B cell (primary cell): Measurements from ENCODE around the gene STX11.

Experiments
- EZH2 ChIP-seq: IDR thresholded peaks from 2 replicates; pipeline ENCODE4 v1.6.1; 2012; ENCODE audit warnings: borderline replicate concordance, low read depth, mild to moderate bottlenecking, moderate library complexity, low read length; ENCODE audit not compliant: insufficient read depth, poor library complexity, severe bottlenecking
- TF ChIP-seq, protein P1 (sequence below): fragments of 200-600 bp; IDR thresholded peaks from one replicate; pipeline ENCODE4 v1.8.0; 2022; ENCODE audit warnings: antibody characterized with exemption, mild to moderate bottlenecking

DNA sequence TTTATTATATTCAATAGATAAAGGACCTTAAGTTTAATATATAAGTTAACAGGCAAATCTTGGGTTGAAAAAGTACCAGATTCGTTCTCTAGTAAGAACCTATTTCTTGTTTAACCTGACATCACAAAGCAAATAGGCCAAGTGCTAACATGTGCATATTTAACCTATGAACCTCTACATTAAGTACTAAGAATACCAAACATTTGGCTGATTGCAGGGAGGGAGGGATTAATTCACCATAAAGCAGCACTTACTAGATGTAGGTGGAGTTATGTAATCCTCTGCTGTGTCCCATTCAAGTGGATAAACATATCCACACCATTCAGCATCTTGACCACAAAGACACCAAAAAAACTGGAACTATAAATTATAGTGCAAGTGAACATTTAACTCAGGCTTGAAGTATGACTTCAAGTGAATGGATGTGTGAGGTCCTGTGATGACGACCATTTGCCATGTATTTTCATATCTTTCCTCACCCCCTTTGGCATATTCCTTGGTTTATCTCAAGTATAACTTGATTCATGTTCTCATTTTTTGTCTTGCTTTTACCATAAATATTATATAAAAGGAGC lies 10.2 kb downstream of the STX11 start:
- TF ChIP-seq, protein P1, sequence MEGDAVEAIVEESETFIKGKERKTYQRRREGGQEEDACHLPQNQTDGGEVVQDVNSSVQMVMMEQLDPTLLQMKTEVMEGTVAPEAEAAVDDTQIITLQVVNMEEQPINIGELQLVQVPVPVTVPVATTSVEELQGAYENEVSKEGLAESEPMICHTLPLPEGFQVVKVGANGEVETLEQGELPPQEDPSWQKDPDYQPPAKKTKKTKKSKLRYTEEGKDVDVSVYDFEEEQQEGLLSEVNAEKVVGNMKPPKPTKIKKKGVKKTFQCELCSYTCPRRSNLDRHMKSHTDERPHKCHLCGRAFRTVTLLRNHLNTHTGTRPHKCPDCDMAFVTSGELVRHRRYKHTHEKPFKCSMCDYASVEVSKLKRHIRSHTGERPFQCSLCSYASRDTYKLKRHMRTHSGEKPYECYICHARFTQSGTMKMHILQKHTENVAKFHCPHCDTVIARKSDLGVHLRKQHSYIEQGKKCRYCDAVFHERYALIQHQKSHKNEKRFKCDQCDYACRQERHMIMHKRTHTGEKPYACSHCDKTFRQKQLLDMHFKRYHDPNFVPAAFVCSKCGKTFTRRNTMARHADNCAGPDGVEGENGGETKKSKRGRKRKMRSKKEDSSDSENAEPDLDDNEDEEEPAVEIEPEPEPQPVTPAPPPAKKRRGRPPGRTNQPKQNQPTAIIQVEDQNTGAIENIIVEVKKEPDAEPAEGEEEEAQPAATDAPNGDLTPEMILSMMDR: no peak
- no peak for TF ChIP-seq EZH2
